ENCODE results near the gene HS3ST3A1.
A peak's percentile ranks its signal among the peaks of the same experiment; 100 is the strongest.

The HS3ST3A1 gene

GRCh38 chr17:13485327-13485726 lies 116.4 kb downstream of the HS3ST3A1 start:
- DNase-seq: peak; percentile 18 to 53 (median 52)

GRCh38 chr17:13484020-13484419 lies 117.7 kb downstream of the HS3ST3A1 start:
- peak in 1 of 3 donors; percentile 22 for DNase-seq

GRCh38 chr17:13480877-13481276 lies 120.9 kb downstream of the HS3ST3A1 start:
- DNase-seq: no peak

- no peak for DNase-seq
Observed at GRCh38 chr17:13478326-13478830, 123.4 kb downstream of the HS3ST3A1 start.

- no peak for DNase-seq
Observed at GRCh38 chr17:13477180-13477611, 124.5 kb downstream of the HS3ST3A1 start.

GRCh38 chr17:13476720-13477119 lies 125.0 kb downstream of the HS3ST3A1 start:
- DNase-seq: no peak

- peak; percentile 7 to 46 (median 27) for DNase-seq
Observed at GRCh38 chr17:13475574-13476223, 126.0 kb downstream of the HS3ST3A1 start.

- no peak for DNase-seq
Observed at GRCh38 chr17:13474073-13474800, 127.5 kb downstream of the HS3ST3A1 start.

- DNase-seq: no peak
Observed at GRCh38 chr17:13465678-13466077, 136.1 kb downstream of the HS3ST3A1 start.

- DNase-seq: no peak
Observed at GRCh38 chr17:13462673-13463124, 139.0 kb downstream of the HS3ST3A1 start.

- no peak for DNase-seq
Observed at GRCh38 chr17:13462146-13462545, 139.6 kb downstream of the HS3ST3A1 start.

GRCh38 chr17:13460261-13461000 lies 141.3 kb downstream of the HS3ST3A1 start:
- no peak for DNase-seq

- DNase-seq: no peak
Observed at GRCh38 chr17:13457783-13458182, 143.9 kb downstream of the HS3ST3A1 start.

Data from suppressor macrophage treated with lipopolysaccharide for 1 hour (primary cell).